ENCODE measurements around the gene ACTRT1.

Gene ACTRT1

GRCh38 chrX:128052303-128052702, at the start of gene ACTRT1:
TSS of gene ACTRT1 (minus strand) at chrX:128052403. CDS start at chrX:128052206, 197 bp downstream.
- DNase-seq (ENCODE audit: insufficient read length, low spot score) = no peak
- FAIRE-seq = no peak

- DNase-seq (ENCODE audit: insufficient read length, low spot score) = no peak
- no peak for FAIRE-seq
Measured at GRCh38 chrX:128078545-128078944, 26.3 kb upstream of the ACTRT1 start.

GRCh38 chrX:128057421-128057820, 5.2 kb upstream of the ACTRT1 start:
- no peak for DNase-seq (ENCODE audit: insufficient read length, low spot score)
- FAIRE-seq = no peak

GRCh38 chrX:128051526-128051925, 677 bp downstream of the ACTRT1 start:
- DNase-seq (ENCODE audit: insufficient read length, low spot score) (no peak), FAIRE-seq (no peak)

GRCh38 chrX:128035318-128035717, 16.9 kb downstream of the ACTRT1 start:
- DNase-seq (ENCODE audit: insufficient read length, low spot score) = no peak
- no peak for FAIRE-seq

- FAIRE-seq (no peak), DNase-seq (ENCODE audit: insufficient read length, low spot score) (no peak)
Measured at GRCh38 chrX:128021566-128021965, 30.6 kb downstream of the ACTRT1 start.

- DNase-seq (ENCODE audit: insufficient read length, low spot score) = peak; percentile 0
- FAIRE-seq = no peak
Measured at GRCh38 chrX:128020701-128021100, 31.5 kb downstream of the ACTRT1 start.

- no peak for DNase-seq (ENCODE audit: insufficient read length, low spot score)
- FAIRE-seq = no peak
Measured at GRCh38 chrX:128019218-128019617, 33.0 kb downstream of the ACTRT1 start.

- no peak for FAIRE-seq
- no peak for DNase-seq (ENCODE audit: insufficient read length, low spot score)
Measured at GRCh38 chrX:128012015-128012414, 40.2 kb downstream of the ACTRT1 start.

GRCh38 chrX:128007882-128008281, 44.3 kb downstream of the ACTRT1 start:
- FAIRE-seq (no peak), DNase-seq (ENCODE audit: insufficient read length, low spot score) (no peak)
